ENCODE measurements around the gene WTAP.

- no peak for TF ChIP-seq CTCF (conservative IDR thresholded peaks at IDR 0.05)
- no peak for TF ChIP-seq EZH2 (IDR thresholded peaks at IDR 0.05; ENCODE audit: low read depth)
These were observed 73.0 kb downstream of the WTAP start, which contains the start of gene PNLDC1 for GRCh38 chr6:159800141-159800865.
